Endothelial cell of umbilical vein (primary cell): ENCODE results near the gene LIN7C. TPM values are rescaled to one million over a fixed set of nuclear protein-coding genes. Genes with fewer than 3 reads are reported as not detected.

Source experiments
- BruUV-seq: library from RNA; stranded (reverse); fragments of 400-500 nt; replicated peaks from 2 replicates; lab custom pipeline; 2021; lab: Mats Ljungman, UMichigan
- CTCF ChIA-PET: fragments of 300-600, 350-600 bp; sonication (Branson Sonifier 250); formaldehyde crosslinking; loops from one replicate; lab custom pipeline; 2021; ENCODE audit warnings: antibody characterized with exemption, inconsistent platforms; lab: Charles Lee
- POLR2A ChIA-PET: fragments of 300-600, 350-600 bp; sonication (Branson Sonifier 250); formaldehyde crosslinking; loops from one replicate; lab custom pipeline; 2021; ENCODE audit warnings: antibody characterized with exemption, inconsistent platforms; lab: Charles Lee
- DNase-seq: peaks from one replicate; pipeline ENCODE4 v3.0.0-alpha.2; 2011; ENCODE audit warnings: low read depth, low spot score
- FAIRE-seq: peaks from 2 replicates; lab custom pipeline; 2011; peaks lifted over from hg19 to GRCh38; lab: Jason Lieb, UNC
- H2AFZ ChIP-seq: 2 replicates; pipeline ENCODE4 v1.6.0; 2012; ENCODE audit warnings: low read depth, low read length, control low read depth, inconsistent platforms
- H3K27ac ChIP-seq: 2 replicates; pipeline ENCODE4 v1.5.1; 2011; ENCODE audit warnings: low read depth, mild to moderate bottlenecking, control low read depth, low read length, moderate library complexity; ENCODE audit not compliant: insufficient read depth
- H3K27me3 ChIP-seq, 2 experiments: 2 replicates each; pipeline versions ENCODE4 v1.6.0 to v1.6.1; 2011; ENCODE audit warnings: low read length in 2 of 2, mixed read lengths in 1 of 2; ENCODE audit not compliant: control insufficient read depth in 2 of 2, insufficient read depth in 2 of 2
- H3K36me3 ChIP-seq, 2 experiments: 2 replicates in 1 of 2; 3 replicates in 1 of 2; pipeline ENCODE4 v1.5.1; 2011; ENCODE audit warnings: low read length in 2 of 2, mild to moderate bottlenecking in 1 of 2, moderate library complexity in 1 of 2; ENCODE audit not compliant: control insufficient read depth in 2 of 2, insufficient read depth in 2 of 2; ENCODE audit errors: extremely low read depth in 1 of 2
- H3K4me1 ChIP-seq: 3 replicates; pipeline ENCODE4 v1.5.1; 2011; ENCODE audit warnings: mild to moderate bottlenecking, low read length; ENCODE audit not compliant: control insufficient read depth, insufficient read depth; ENCODE audit errors: extremely low read depth
- H3K4me2 ChIP-seq: 2 replicates; pipeline ENCODE4 v1.6.1; 2011; ENCODE audit warnings: low read length, control low read depth, mixed read lengths; ENCODE audit not compliant: insufficient read depth
- H3K4me3 ChIP-seq, 3 experiments: fragments of 200-600 bp in 1 of 3; sonication (generic), shearing (Covaris generic) in 1 of 3; replicated peaks in 1 of 3; 2 replicates each; pipeline ENCODE4 v1.5.1; 2011 to 2016; ENCODE audit warnings: control low read depth in 3 of 3, low read length in 3 of 3, mild to moderate bottlenecking in 2 of 3, inconsistent platforms in 1 of 3, low read depth in 1 of 3, moderate library complexity in 1 of 3; ENCODE audit not compliant: insufficient read depth in 1 of 3
- H3K79me2 ChIP-seq: 2 replicates; pipeline ENCODE4 v1.6.0; 2012; ENCODE audit warnings: low read length, inconsistent platforms; ENCODE audit not compliant: control insufficient read depth, insufficient read depth
- H3K9ac ChIP-seq: replicated peaks from 2 replicates; pipeline ENCODE3; 2011; ENCODE audit warnings: low read length, control low read depth; ENCODE audit not compliant: insufficient read depth; ENCODE audit errors: extremely low read depth
- H3K9me1 ChIP-seq: replicated peaks from 3 replicates; pipeline ENCODE4 v1.6.0; 2011; ENCODE audit warnings: mild to moderate bottlenecking, low read length; ENCODE audit not compliant: control insufficient read depth, insufficient read depth; ENCODE audit errors: extremely low read depth
- H3K9me3 ChIP-seq: replicated peaks from 2 replicates; pipeline ENCODE4 v1.5.1; 2012; ENCODE audit warnings: low read length, inconsistent platforms; ENCODE audit not compliant: control insufficient read depth, insufficient read depth
- H4K20me1 ChIP-seq: replicated peaks from 2 replicates; pipeline ENCODE3; 2011; ENCODE audit warnings: mild to moderate bottlenecking, low read length; ENCODE audit not compliant: control insufficient read depth, insufficient read depth; ENCODE audit errors: extremely low read depth
- EZH2 ChIP-seq: IDR thresholded peaks from 2 replicates; pipeline ENCODE4 v1.6.1; 2012; ENCODE audit warnings: borderline replicate concordance, low read depth, mild to moderate bottlenecking, moderate library complexity, low read length, inconsistent platforms; ENCODE audit not compliant: severe bottlenecking
- FOS ChIP-seq: IDR thresholded peaks from 2 replicates; pipeline ENCODE4 v1.6.1; 2011; ENCODE audit warnings: mild to moderate bottlenecking, low read length, moderate library complexity, borderline replicate concordance; ENCODE audit not compliant: insufficient read depth
- GATA2 ChIP-seq: IDR thresholded peaks from 2 replicates; pipeline ENCODE4 v1.7.0; 2011; ENCODE audit warnings: low read depth, mild to moderate bottlenecking, moderate library complexity, mixed read lengths, low read length; ENCODE audit not compliant: insufficient read length, insufficient read depth
- MYC ChIP-seq: IDR thresholded peaks from one replicate; pipeline ENCODE4 v1.6.1; 2011; ENCODE audit warnings: mild to moderate bottlenecking, low read depth, low read length
- POLR2A ChIP-seq: IDR thresholded peaks from 2 replicates; pipeline ENCODE4 v1.6.1; 2012; ENCODE audit warnings: low read depth, mild to moderate bottlenecking, control low read depth, low read length
- POLR2AphosphoS5 ChIP-seq: IDR thresholded peaks from 2 replicates; pipeline ENCODE4 v1.6.1; 2012; ENCODE audit warnings: low read depth, mild to moderate bottlenecking, control low read depth, low read length, moderate library complexity; ENCODE audit not compliant: insufficient read depth
- dilution Hi-C: fragments of 300-500 bp; cut with MboI; formaldehyde crosslinking; loops from one replicate; pipeline ENCODE4 v1.15.0; 2019; ENCODE audit warnings: low sequenced_read_pairs; ENCODE audit not compliant: extremely low pct_ligation_motif_present
- intact Hi-C: fragments of 100-400 bp; cut with micrococcal nuclease; formaldehyde crosslinking; loops from one replicate; pipeline ENCODE4 v1.10.0; 2022
- polyA plus RNA-seq, 4 experiments: library from polyadenylated mRNA; depleted of rRNA in 3 of 4; stranded (reverse) in 3 of 4; unstranded in 1 of 4; fragments of >200 nt; gene quantifications; 2 replicates each; pipeline versions ENCODE4 v1.2.1 to v1.2.3, GENCODE V29; 2011 to 2012; ENCODE audit warnings: missing spikeins in 1 of 4
- total RNA-seq: library from RNA; stranded (reverse); gene quantifications from 2 replicates; pipeline ENCODE4 v1.2.3, GENCODE V29; 2021
- TF ChIP-seq, protein P1 (sequence below), 2 donors: IDR thresholded peaks; 1 replicate in 1 of 2; 2 replicates in 1 of 2; pipeline ENCODE4 v1.5.1; 2011; ENCODE audit warnings: low read length in 2 of 2, mild to moderate bottlenecking in 2 of 2, moderate library complexity in 2 of 2, control low read depth in 1 of 2, inconsistent platforms in 1 of 2, low read depth in 1 of 2; ENCODE audit not compliant: insufficient read depth in 1 of 2; ENCODE audit errors: extremely low read depth in 1 of 2
- TF ChIP-seq, protein P2 (sequence below): IDR thresholded peaks from 2 replicates; pipeline ENCODE4 v1.6.1; 2011; ENCODE audit not compliant: insufficient read depth, insufficient read length

LIN7C gene
- total and polyA plus RNA-seq, 2 donors (not counting 3 experiments of a cell fraction or from before 2014, with no cell fraction given): 7.1 to 24.9 TPM

DNA sequence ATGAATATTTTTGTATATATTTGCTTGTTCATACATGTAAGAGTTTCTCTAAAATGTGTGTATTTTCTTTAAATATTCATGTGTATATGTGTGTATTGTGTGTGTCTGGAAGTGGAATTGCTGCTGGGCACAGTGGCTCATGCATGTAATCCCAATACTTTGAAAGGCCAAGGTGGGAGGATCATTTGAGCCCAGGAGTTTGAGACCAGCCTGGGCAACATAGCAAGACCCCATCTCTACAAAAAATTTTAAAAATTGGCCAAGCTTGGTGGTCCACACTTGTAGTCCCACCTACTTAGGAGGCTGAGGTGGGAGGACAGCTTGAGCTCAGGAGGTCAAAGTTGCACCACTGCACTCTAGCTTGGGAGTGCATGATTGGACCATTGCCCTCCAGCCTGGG is 29.3 kb downstream of the LIN7C start:
- intact Hi-C loops: no loop called here
- dilution Hi-C loops: loop anchor here (25.0 kb wide), 1 partner anchor 290 kb away; no protein-coding TSS in a partner anchor

More for the DNA sequence above, 29.3 kb downstream of the LIN7C start:
- H4K20me1 ChIP-seq: no peaks in the 10 kb centered on the region
- H3K9ac ChIP-seq: no peak overlapping the region
- no peaks in the 10 kb centered on the region for H3K9me1 ChIP-seq
- H3K4me3 ChIP-seq: no peak overlapping the region
- no peaks in the 10 kb centered on the region for H3K36me3 ChIP-seq
- TF ChIP-seq GATA2: no peak
- TF ChIP-seq FOS: no peak
- TF ChIP-seq, protein P1, sequence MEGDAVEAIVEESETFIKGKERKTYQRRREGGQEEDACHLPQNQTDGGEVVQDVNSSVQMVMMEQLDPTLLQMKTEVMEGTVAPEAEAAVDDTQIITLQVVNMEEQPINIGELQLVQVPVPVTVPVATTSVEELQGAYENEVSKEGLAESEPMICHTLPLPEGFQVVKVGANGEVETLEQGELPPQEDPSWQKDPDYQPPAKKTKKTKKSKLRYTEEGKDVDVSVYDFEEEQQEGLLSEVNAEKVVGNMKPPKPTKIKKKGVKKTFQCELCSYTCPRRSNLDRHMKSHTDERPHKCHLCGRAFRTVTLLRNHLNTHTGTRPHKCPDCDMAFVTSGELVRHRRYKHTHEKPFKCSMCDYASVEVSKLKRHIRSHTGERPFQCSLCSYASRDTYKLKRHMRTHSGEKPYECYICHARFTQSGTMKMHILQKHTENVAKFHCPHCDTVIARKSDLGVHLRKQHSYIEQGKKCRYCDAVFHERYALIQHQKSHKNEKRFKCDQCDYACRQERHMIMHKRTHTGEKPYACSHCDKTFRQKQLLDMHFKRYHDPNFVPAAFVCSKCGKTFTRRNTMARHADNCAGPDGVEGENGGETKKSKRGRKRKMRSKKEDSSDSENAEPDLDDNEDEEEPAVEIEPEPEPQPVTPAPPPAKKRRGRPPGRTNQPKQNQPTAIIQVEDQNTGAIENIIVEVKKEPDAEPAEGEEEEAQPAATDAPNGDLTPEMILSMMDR (IDR thresholded peaks at IDR 0.05; ENCODE audit: extremely low read depth in 1 of 2, insufficient read depth in 1 of 2, low read depth in 1 of 2, low read length in 2 of 2): no peak
- TF ChIP-seq, protein P2, sequence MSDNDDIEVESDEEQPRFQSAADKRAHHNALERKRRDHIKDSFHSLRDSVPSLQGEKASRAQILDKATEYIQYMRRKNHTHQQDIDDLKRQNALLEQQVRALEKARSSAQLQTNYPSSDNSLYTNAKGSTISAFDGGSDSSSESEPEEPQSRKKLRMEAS: no peak
- no peak for TF ChIP-seq POLR2AphosphoS5
- no peak for TF ChIP-seq MYC
- no peak for TF ChIP-seq EZH2
- TF ChIP-seq POLR2A: no peak
- no peak overlapping the region for H2AFZ ChIP-seq
- CTCF ChIA-PET: interaction anchor here (3.8 kb wide), 1 partner anchor 293 kb away, joined by 13 read pairs; no protein-coding TSS in a partner anchor
- no peak overlapping the region for H3K27ac ChIP-seq
- POLR2A ChIA-PET: no interaction called here
- FAIRE-seq (no peak), DNase-seq (no peak)
- no peaks in the 10 kb centered on the region for H3K27me3 ChIP-seq
- H3K4me2 ChIP-seq: no peak overlapping the region
- H3K79me2 ChIP-seq: no peaks in the 10 kb centered on the region
- BruUV-seq: no TSS peak
- H3K4me1 ChIP-seq: no peaks in the 10 kb centered on the region
- no peaks in the 10 kb centered on the region for H3K9me3 ChIP-seq
